Small intestine (tissue), 7 donors: ENCODE measurements around the gene DEAF1. TPM values are rescaled to one million over a fixed set of nuclear protein-coding genes. Genes with fewer than 3 reads are reported as not detected.

ENCODE experiments used
- DNase-seq, 2 donors: peaks; one replicate each; pipeline versions ENCODE4 v3.0.0 to v3.0.0-alpha.2; 2013
- FAIRE-seq: peaks from 2 replicates; lab custom pipeline; 2012; peaks lifted over from hg19 to GRCh38; lab: Jason Lieb, UNC
- H3K27ac ChIP-seq, 3 donors: one replicate each; pipeline ENCODE4 v1.5.1; 2013; ENCODE audit warnings: low read length in 2 of 3, mild to moderate bottlenecking in 2 of 3, control low read depth in 1 of 3, inconsistent platforms in 1 of 3, low read depth in 1 of 3, moderate library complexity in 1 of 3
- H3K27me3 ChIP-seq, 3 donors: one replicate each; pipeline ENCODE4 v1.6.1; 2013; ENCODE audit warnings: low read length in 3 of 3, inconsistent platforms in 1 of 3; ENCODE audit not compliant: control insufficient read depth in 3 of 3, insufficient read depth in 3 of 3
- H3K36me3 ChIP-seq, 3 donors: one replicate each; pipeline ENCODE4 v1.6.1; 2013; ENCODE audit warnings: low read length in 3 of 3, inconsistent platforms in 1 of 3, low read depth in 1 of 3, mild to moderate bottlenecking in 1 of 3, moderate library complexity in 1 of 3; ENCODE audit not compliant: control insufficient read depth in 3 of 3, insufficient read depth in 2 of 3
- H3K4me1 ChIP-seq, 3 donors: one replicate each; pipeline ENCODE4 v1.6.1; 2013; ENCODE audit warnings: low read length in 2 of 3, inconsistent platforms in 1 of 3, low read depth in 1 of 3, mild to moderate bottlenecking in 1 of 3, moderate library complexity in 1 of 3; ENCODE audit not compliant: control insufficient read depth in 3 of 3, insufficient read depth in 2 of 3
- H3K4me3 ChIP-seq, 3 donors: one replicate each; pipeline ENCODE4 v1.5.1; 2013; ENCODE audit warnings: low read length in 3 of 3, control low read depth in 1 of 3, inconsistent platforms in 1 of 3, low read depth in 1 of 3, mild to moderate bottlenecking in 1 of 3, moderate library complexity in 1 of 3
- H3K9me3 ChIP-seq, 2 donors: one replicate each; pipeline ENCODE4 v1.6.1; 2013; ENCODE audit warnings: low read depth in 1 of 2, low read length in 1 of 2; ENCODE audit not compliant: control insufficient read depth in 2 of 2, insufficient read depth in 1 of 2
- WGBS, 3 donors: extraction: QIAGEN DNeasy Blood & Tissue Kit; methylation state at CpG; one replicate each; pipeline ENCODE4 v1.1.7; 2013; 5-methylcytosine and 5-hydroxymethylcytosine counted together
- polyA plus RNA-seq, 4 donors: library from polyadenylated mRNA; stranded (reverse) in 3 of 4; unstranded in 1 of 4; fragments of 200-250 nt in 3 of 4; fragments of 120-200 nt in 1 of 4; gene quantifications; one replicate each; pipeline versions ENCODE4 v1.2.1 to v1.2.3, GENCODE V29; 2013
- donor health status: healthy with polysubstance abuse.
- donor health status: control.
- donor health status: control.
- donor health status: Bipolar disorder and iron deficiency.
- donor health status: healthy.

DEAF1 gene
- polyA plus RNA-seq, 4 donors: 18.2 to 39.6 (median 29.4) TPM

DNA sequence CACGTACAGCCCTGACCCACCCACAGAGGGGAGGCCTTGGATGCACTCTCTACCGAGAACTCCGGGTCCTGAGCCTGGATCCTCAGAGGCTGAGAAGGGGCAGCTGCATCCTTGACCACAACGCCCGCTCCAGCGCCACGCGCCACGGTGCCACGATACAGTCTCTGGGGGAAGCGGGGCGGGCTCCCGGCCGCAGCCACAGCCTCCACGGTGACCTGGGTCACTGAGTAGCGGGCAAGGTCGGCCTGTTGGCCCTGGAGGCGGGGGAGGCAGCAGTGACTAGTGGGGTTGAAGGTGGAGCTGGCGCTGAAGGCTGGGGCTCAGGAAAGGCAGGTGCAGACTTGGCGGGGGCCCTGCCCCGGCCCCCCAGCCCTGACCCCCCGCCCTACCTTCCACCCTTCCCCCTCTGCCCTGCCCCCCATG, 75.4 kb downstream of the DEAF1 start:
- 89 to 98% (median 92%) methylated on average over 21 to 22 of the region's 22 CpGs for WGBS, 3 donors
- Histone ChIP-seq H3K4me3 (no peak overlapping the region), H3K9me3 (no peaks in the 10 kb centered on the region), H3K27ac (no peak overlapping the region), H3K36me3 (peaks cover 0 to 85% (median 10%) of the 10 kb centered on the region in 3 donors), H3K4me1 (peaks cover 0 to 38% (median 0%) of the 10 kb centered on the region in 3 donors), H3K27me3 (no peaks in the 10 kb centered on the region)
- DNase-seq (no peak), FAIRE-seq (no peak)

DNA sequence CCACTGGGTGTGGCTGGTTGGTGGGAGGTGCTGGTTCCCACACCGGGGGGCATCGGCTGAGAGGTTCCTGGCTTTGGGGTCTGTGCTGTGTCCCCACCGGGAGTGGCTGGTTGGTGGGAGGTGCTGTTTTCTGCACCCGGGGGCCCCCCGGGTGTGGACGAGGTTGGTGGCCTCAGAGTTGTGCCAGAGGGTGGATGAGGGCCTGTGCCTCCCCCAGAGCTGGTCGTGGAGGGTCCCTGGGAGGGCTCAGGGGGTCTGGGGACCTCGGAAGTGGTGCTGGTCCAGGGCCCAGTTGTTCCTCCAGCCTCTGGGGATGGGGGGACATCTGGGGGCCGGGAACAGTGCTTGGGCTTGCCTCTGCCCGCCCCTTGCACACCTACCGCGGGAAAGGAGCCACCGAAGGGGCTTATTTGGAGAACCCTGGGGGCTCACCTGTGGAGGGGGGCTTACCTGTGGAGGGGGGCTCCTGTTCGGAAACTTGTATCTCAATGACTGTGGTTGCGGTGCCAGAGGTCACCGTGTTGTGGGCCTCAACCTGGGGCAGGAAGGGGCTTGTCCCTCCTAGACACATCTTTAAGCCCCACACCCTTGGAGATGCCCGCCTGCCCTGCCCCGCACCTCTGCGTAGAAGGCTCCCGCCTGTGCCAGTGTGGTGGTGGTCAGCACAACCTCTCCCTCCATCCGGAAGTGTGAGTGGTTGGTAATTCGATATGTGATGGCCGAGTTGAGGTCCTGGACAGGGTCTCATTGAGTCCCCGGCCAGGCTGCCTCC, 76.0 kb downstream of the DEAF1 start:
- DNase-seq (no peak), FAIRE-seq (no peak)
- Histone ChIP-seq H3K4me3 (no peak overlapping the region), H3K4me1 (peaks cover 0 to 44% (median 3%) of the 10 kb centered on the region in 3 donors), H3K27me3 (no peaks in the 10 kb centered on the region), H3K36me3 (peaks cover 0 to 87% (median 10%) of the 10 kb centered on the region in 3 donors), H3K9me3 (no peaks in the 10 kb centered on the region), H3K27ac (no peak overlapping the region)
- 89 to 92% (median 90%) methylated on average over 21 to 24 of the region's 24 CpGs for WGBS, 3 donors

DNA sequence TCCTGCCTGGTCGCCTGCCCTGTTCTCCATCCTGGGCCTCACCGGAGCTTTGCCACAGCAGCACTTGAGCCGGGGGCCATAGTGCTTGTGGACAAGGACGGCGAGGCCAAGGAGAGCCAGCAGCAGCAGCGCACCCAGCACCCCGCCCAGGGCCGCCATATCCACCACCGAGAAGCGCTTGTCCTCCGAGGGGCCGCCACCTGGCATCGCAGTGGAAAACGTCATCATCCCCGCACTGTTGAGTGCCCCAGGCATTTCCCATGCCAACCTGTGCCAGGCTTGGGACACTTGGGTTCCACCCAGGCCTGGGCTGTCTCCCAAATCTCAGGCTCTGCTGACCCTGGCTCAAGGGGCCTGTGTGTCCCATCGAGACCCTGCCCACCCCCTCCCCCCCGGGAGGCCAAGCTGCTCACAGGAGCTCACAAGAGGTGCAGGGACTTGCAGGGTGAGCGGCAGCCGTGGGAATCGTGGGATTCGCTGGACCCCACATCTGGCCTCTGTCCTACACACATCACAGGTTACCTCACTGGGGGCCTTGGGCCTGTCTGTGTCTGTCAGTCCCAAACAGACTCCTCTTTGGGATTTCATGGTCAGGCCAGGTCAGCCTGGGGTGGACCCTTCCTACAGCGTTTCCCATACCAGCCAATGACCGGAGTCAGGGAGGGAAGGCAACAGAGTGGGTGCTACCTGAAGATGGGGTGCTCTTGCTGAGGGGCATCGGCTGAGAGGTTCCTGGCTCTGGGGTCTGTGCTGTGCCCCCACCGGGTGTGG, 76.9 kb downstream of the DEAF1 start:
- H3K27me3 ChIP-seq: no peaks in the 10 kb centered on the region
- no peak for DNase-seq

DNA sequence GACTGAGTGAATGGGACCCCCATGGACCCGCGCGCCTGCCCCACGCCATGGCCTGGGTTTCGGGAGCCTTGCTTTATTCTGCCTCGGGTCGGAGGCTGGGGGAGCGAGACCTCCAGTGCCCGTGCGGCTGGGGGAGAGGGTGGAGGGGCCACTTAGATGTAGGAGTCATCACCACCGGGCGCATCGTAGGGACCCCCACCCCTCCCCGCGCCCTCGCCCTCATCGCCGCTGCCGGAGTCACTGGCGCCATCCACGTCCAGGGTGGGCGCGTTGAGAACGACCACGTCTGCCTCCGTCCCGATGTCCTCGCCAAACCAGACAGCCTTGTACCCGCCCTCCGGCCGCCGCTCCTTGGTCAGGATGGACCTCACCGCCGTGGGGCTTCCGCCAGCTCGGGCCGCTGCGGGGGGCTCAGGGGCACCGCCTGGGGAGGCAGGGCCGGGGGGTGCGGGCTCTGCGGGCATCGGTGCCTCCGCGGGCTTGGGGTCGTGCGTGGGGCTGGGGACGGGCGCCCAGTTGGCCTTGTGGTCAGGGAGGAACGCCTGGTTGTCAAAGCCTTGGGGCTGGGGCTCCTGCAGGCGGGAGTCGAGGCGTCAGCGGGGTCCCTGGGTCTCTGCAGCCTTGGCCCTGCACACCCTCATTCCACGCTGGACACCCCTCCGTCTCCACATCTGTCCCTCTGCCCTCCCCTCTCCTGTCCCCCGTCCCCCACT, 77.7 kb downstream of the DEAF1 start:
- FAIRE-seq (no peak), DNase-seq (no peak)
- H3K4me1 ChIP-seq: peaks cover 4 to 45% (median 7%) of the 10 kb centered on the region in 3 donors
- H3K9me3 ChIP-seq: no peaks in the 10 kb centered on the region
- no peaks in the 10 kb centered on the region for H3K27me3 ChIP-seq
- H3K27ac ChIP-seq: no peak overlapping the region
- 90 to 91% (median 90%) methylated on average over 52 to 57 of the region's 57 CpGs for WGBS, 3 donors
- peaks cover 6 to 86% (median 13%) of the 10 kb centered on the region in 3 donors for H3K36me3 ChIP-seq
- H3K4me3 ChIP-seq: no peak overlapping the region

More for the DNA sequence above, 76.9 kb downstream of the DEAF1 start:
- no peaks in the 10 kb centered on the region for H3K9me3 ChIP-seq
- no peak overlapping the region for H3K27ac ChIP-seq
- 87 to 91% (median 88%) methylated on average over 22 to 25 of the region's 25 CpGs for WGBS, 3 donors
- FAIRE-seq: no peak
- H3K4me1 ChIP-seq: peaks cover under 1 to 44% (median 7%) of the 10 kb centered on the region in 3 donors
- H3K36me3 ChIP-seq: peaks cover 0 to 86% (median 12%) of the 10 kb centered on the region in 3 donors
- H3K4me3 ChIP-seq: no peak overlapping the region

DNA sequence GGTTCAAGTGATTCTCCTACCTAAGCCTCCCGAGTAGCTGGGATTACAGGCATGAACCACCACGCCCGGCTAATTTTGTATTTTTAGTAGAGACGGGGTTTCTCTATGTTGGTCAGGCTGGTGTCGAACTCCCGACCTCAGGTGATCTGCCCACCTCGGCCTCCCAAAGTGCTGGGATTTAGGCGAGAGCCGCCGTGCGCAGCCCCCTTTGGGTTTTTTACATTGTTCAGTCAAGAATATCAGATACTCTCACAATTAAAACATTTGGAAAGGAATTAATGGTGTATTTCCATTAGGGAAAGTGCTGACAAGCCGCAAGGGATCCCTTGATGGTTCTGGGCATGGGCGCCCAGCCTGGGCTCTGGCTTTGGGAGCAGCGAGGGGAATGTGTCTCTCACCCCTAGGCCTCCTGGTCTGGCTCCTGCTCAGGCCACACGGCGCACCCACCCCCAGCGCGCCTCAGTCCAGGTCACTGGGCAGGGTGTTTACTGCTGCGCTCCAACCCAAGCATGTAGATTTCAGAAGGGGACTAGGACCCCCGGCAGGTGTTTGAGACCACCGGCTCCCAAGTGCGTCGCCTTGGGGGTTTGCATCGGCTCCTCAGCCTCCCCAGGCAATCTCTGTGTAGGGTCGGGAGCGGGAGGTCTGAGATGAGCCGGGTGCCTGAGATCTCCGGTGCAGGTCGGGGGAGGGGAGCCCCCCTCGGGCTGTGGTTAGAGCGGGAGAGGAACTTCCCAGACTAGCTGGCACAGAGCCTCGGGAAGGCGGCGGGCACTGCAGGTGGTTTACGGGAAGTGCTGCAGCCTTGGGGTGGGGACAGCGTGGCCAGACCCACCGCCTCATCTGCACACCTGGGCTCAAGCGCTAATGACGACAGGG, 78.5 kb downstream of the DEAF1 start:
- FAIRE-seq (no peak), DNase-seq (no peak)
- WGBS, 3 donors: 71 to 77% (median 74%) methylated on average over 38 to 39 of the region's 39 CpGs
- H3K27me3 ChIP-seq: no peaks in the 10 kb centered on the region
- H3K4me3 ChIP-seq: peak overlapping the region in 1 of 3 donors; percentile 74
- H3K36me3 ChIP-seq: peaks cover 10 to 87% (median 13%) of the 10 kb centered on the region in 3 donors
- no peaks in the 10 kb centered on the region for H3K9me3 ChIP-seq
- peaks cover 4 to 39% (median 7%) of the 10 kb centered on the region in 3 donors for H3K4me1 ChIP-seq
- peak overlapping the region; percentile 84 to 96 (median 94) for H3K27ac ChIP-seq

DNA sequence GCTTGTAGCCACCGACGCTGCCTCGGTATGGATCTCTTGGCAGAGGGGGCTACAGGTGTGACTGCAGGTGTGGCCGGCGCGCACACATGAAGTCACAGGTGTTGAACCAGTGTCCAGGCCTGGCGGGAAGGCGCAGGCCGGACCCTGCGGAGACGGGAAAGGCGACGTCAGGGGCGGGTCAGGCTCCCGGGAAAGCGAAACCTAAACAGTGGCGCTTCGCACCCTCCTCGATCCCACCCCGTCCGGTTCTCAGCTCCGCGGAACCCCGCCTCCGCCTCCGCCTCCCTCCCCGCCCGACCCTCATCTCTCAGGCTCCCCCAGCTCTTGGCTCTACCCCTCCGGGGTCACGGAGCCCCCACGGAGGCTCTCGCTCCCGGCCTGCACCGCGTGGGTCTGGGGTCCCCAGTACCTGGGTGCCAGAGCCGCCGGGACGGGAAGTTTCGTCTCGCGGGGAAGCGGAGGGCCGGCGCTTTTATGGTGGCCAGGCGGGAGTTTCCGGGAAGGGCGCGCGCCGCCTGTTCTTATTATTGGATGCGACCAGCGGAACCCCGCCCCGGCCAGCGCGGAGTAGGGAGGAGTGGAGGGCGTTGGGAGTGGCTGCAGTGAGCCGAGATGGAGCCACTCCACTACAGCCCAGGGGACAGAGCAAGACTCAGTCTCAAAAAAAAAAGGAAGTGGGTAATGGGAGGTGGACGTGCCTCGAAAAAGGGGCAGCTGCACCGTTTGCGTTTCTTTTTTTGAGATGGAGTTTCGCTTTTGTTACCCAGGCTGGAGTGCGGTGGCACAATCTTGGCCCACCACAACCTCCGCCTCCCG, 79.3 kb downstream of the DEAF1 start, which contains the start of gene IRF7:
Gene IRF7 (minus strand): TSS at position 447 of the 816 bp plus-strand sequence. CDS start 586 bp downstream, outside the sequence.
- H3K4me1 ChIP-seq: peaks cover 4 to 33% (median 7%) of the 10 kb centered on the region in 3 donors
- H3K4me3 ChIP-seq: peak within 1 kb of the TSS; percentile 59 to 77 (median 74)
- no peaks in the 10 kb centered on the region for H3K9me3 ChIP-seq
- FAIRE-seq (no peak), DNase-seq (peak; percentile 95 to 97)
- H3K27me3 ChIP-seq: no peaks in the 10 kb centered on the region
- 2 to 3% (median 2%) methylated on average over 63 to 66 of the region's 66 CpGs for WGBS, 3 donors
- H3K36me3 ChIP-seq: peaks cover 10 to 87% (median 10%) of the 10 kb centered on the region in 3 donors
- peak within 1 kb of the TSS; percentile 84 to 96 (median 94) for H3K27ac ChIP-seq
